ENCODE measurements around the gene TBC1D8. TPM values are rescaled to one million over a fixed set of nuclear protein-coding genes. Genes with fewer than 3 reads are reported as not detected.

TBC1D8 gene
- total RNA-seq (10 to 100 TPM; 10.4 to 38.6 TPM), polyA plus RNA-seq (10 to 100 TPM; 13.2 to 13.5 TPM)

DNA sequence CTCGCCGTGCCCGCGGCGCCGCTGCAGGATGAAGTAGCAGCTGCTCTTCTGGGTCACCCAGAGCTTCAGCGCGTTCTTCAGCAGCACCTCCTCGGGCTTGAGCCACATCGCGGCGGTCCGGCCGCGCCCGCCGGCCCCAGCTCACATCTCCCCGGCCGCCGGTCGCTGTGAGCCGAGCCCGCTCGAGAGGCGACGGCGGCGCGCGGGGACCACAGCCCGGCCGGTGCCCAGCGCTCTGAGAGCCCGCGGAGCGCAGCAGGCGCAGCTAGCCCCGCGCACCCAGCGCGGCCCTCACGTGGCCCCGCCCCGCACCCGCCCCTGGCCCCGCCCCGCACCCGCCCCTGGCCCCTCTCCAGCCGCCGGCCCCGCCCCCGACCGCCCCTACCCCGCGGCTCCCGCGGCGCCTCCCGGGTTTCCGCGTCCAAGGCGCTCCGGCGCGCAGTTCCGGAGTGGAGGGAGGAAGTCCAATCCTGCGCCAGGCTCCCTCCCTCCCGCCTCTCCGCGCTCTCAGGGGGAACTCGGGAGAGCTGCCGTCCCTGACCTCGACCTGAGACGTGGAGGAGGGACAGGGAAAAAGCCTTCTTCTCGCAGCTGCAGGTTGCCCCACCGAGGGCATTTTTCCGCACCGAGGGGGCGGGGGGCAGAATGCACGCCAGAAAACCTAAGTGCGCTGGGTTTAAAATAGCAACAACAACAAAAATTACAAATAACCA is at the start of gene TBC1D8:
TSS of gene TBC1D8 (minus strand) at position 237 of the 713 bp plus-strand sequence. CDS start at position 108, 129 bp downstream.
- DNase-seq (ENCODE audit: low spot score), result peak; percentile 87
- H3K27me3 ChIP-seq (ENCODE audit: control insufficient read depth in 4 of 4, insufficient read depth in 4 of 4, low read length in 3 of 4), result no peaks in the 10 kb centered on the region
- peak within 1 kb of the TSS; percentile 88 to 89 for H3K27ac ChIP-seq (ENCODE audit: low read depth in 1 of 2, low read length in 2 of 2)
- H3K36me3 ChIP-seq (ENCODE audit: control insufficient read depth in 4 of 4, insufficient read depth in 3 of 4, low read depth in 1 of 4, low read length in 3 of 4), result no peaks in the 10 kb centered on the region
- under 1% methylated on average over 81 of the region's 81 CpGs for WGBS
- H3K9me3 ChIP-seq (ENCODE audit: control insufficient read depth in 4 of 4, low read length in 3 of 4), result no peaks in the 10 kb centered on the region
- TF ChIP-seq YY1 (IDR thresholded peaks at IDR 0.05) (no peak), FOXA1 (IDR thresholded peaks at IDR 0.05) (no peak), JUND (IDR thresholded peaks at IDR 0.05) (no peak), EGR1 (IDR thresholded peaks at IDR 0.05; ENCODE audit: low read depth in 2 of 2) (no peak), NR2F2 (IDR thresholded peaks at IDR 0.05) (peak; percentile 46), HNF4G (IDR thresholded peaks at IDR 0.05) (no peak), GABPA (IDR thresholded peaks at IDR 0.05 in 1 of 2, conservative IDR thresholded peaks at IDR 0.05 in 1 of 2) (peak; percentile 36 to 74), RAD21 (IDR thresholded peaks at IDR 0.05) (peak; percentile 26 to 49), RXRA (IDR thresholded peaks at IDR 0.05) (peak; percentile 17 to 31), FOXA2 (IDR thresholded peaks at IDR 0.05) (no peak), MAX (IDR thresholded peaks at IDR 0.05) (peak; percentile 11), CTCF (IDR thresholded peaks at IDR 0.05; ENCODE audit: low read depth, low read length, missing input control) (no peak), HNF4A (conservative IDR thresholded peaks at IDR 0.05) (peak; percentile 36 to 37), REST (IDR thresholded peaks at IDR 0.05) (peak; percentile 56), TAF1 (conservative IDR thresholded peaks at IDR 0.05) (no peak), SP1 (IDR thresholded peaks at IDR 0.05) (peak; percentile 34)
- TF ChIP-seq, protein P1, sequence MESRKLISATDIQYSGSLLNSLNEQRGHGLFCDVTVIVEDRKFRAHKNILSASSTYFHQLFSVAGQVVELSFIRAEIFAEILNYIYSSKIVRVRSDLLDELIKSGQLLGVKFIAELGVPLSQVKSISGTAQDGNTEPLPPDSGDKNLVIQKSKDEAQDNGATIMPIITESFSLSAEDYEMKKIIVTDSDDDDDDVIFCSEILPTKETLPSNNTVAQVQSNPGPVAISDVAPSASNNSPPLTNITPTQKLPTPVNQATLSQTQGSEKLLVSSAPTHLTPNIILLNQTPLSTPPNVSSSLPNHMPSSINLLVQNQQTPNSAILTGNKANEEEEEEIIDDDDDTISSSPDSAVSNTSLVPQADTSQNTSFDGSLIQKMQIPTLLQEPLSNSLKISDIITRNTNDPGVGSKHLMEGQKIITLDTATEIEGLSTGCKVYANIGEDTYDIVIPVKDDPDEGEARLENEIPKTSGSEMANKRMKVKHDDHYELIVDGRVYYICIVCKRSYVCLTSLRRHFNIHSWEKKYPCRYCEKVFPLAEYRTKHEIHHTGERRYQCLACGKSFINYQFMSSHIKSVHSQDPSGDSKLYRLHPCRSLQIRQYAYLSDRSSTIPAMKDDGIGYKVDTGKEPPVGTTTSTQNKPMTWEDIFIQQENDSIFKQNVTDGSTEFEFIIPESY (IDR thresholded peaks at IDR 0.05), result no peak
- TF ChIP-seq, protein P2, sequence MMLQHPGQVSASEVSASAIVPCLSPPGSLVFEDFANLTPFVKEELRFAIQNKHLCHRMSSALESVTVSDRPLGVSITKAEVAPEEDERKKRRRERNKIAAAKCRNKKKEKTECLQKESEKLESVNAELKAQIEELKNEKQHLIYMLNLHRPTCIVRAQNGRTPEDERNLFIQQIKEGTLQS (IDR thresholded peaks at IDR 0.05), result no peak
- H3K4me1 ChIP-seq (ENCODE audit: control insufficient read depth in 4 of 4, insufficient read depth in 4 of 4, low read length in 3 of 4), result peaks cover 11 to 36% (median 26%) of the 10 kb centered on the region in 4 donors
- peak within 1 kb of the TSS; percentile 74 to 97 (median 85) for H3K4me3 ChIP-seq (ENCODE audit: low read depth in 1 of 3, low read length in 3 of 3)
- H3K9ac ChIP-seq (ENCODE audit: low read depth in 1 of 2, low read length in 2 of 2), result peak within 1 kb of the TSS; percentile 79 to 92
